Activated CD4-positive, alpha-beta T cell treated with anti-CD3 and anti-CD28 coated beads, Interleukin-2, amount 10 ng/mL, durations not matched to agents 24 days and 14 days (primary cell): Measurements from ENCODE around the gene KRT16. TPM values are rescaled to one million over a fixed set of nuclear protein-coding genes. Genes with fewer than 3 reads are reported as not detected.

Experiments used
- total RNA-seq: library from RNA; stranded (reverse); gene quantifications from 2 replicates; pipeline ENCODE4 v1.2.3, GENCODE V29; 2022

KRT16 gene
- total RNA-seq, 1 donor from 2014 or later: not detected

Other genes with a start within 250 kb of the KRT16 start
- not detected in 2 replicates for gene KRT33B, start 243.0 kb downstream of the KRT16 start, total RNA-seq
- not detected in 2 replicates for gene KRT34, start 230.5 kb downstream of the KRT16 start, total RNA-seq
- gene KRT31, start 215.2 kb downstream of the KRT16 start, total RNA-seq: not detected in 2 replicates
- gene KRT37, start 188.2 kb downstream of the KRT16 start, total RNA-seq: not detected in 2 replicates
- gene KRT38, start 171.8 kb downstream of the KRT16 start, total RNA-seq: not detected in 2 replicates
- not detected in 2 replicates for gene KRT32, start 145.4 kb downstream of the KRT16 start, total RNA-seq
- gene KRT35, start 131.6 kb downstream of the KRT16 start, total RNA-seq: not detected in 2 replicates
- not detected in 2 replicates for gene KRT36, start 122.9 kb downstream of the KRT16 start, total RNA-seq
- gene KRT13, start 107.2 kb downstream of the KRT16 start, total RNA-seq: not detected in 2 replicates
- gene KRT15, start 93.9 kb downstream of the KRT16 start, total RNA-seq: not detected in 2 replicates
- gene KRT19, start 84.5 kb downstream of the KRT16 start, total RNA-seq: not detected in 2 replicates
- gene KRT9, start 40.7 kb downstream of the KRT16 start, total RNA-seq: not detected in 2 replicates
- gene KRT14, start 25.9 kb downstream of the KRT16 start, total RNA-seq: not detected in 2 replicates
- not detected in 2 replicates for gene KRT17, start 11.8 kb upstream of the KRT16 start, total RNA-seq
- 837 and 858 TPM in 2 replicates for gene EIF1, start 76.1 kb upstream of the KRT16 start, total RNA-seq
- gene GAST, start 99.6 kb upstream of the KRT16 start, total RNA-seq: not detected in 2 replicates
- gene HAP1, start 121.9 kb upstream of the KRT16 start, total RNA-seq: 0.02 and 0.05 TPM in 2 replicates
- 0.14 and 0.24 TPM in 2 replicates for gene JUP, start 173.9 kb upstream of the KRT16 start, total RNA-seq
- 4.1 and 5.9 TPM in 2 replicates for gene P3H4, start 199.2 kb upstream of the KRT16 start, total RNA-seq
- 0.31 and 0.47 TPM in 2 replicates for gene FKBP10, start 200.2 kb upstream of the KRT16 start, total RNA-seq
- gene NT5C3B, start 223.5 kb upstream of the KRT16 start, total RNA-seq: 46.2 and 47.3 TPM in 2 replicates
- not detected in 2 replicates for gene KLHL10, start 225.1 kb upstream of the KRT16 start, total RNA-seq